HepG2 (cell line): ENCODE data around the gene NYAP2. TPM values are rescaled to one million over a fixed set of nuclear protein-coding genes. Genes with fewer than 3 reads are reported as not detected.

ENCODE experiments used
- ATAC-seq: fragments of 200-7000 bp; cut with Tn5 transposase; 3 replicates; pipeline ENCODE4 v1.9.1; 2020; ENCODE audit warnings: mild to moderate bottlenecking, moderate library complexity
- BruUV-seq: library from RNA; stranded (reverse); fragments of 400-500 nt; replicated peaks from 2 replicates; lab custom pipeline; 2021; lab: Mats Ljungman, UMichigan
- CTCF ChIA-PET: fragments of 300-600 bp; formaldehyde crosslinking; extraction: SDS; loops from one replicate; lab custom pipeline; 2021; ENCODE audit warnings: low total read pairs, inconsistent platforms, low intra/inter-chr PET ratio; lab: Yijun Ruan, JAX
- POLR2A ChIA-PET: fragments of 350-600 bp; sonication (Branson Sonifier 250); formaldehyde crosslinking; loops from one replicate; lab custom pipeline; 2020; ENCODE audit warnings: antibody characterized with exemption, inconsistent platforms; lab: Yijun Ruan, JAX
- DNase-seq: peaks from one replicate; pipeline ENCODE4 v3.0.0-alpha.2; 2015; ENCODE audit warnings: low spot score
- FAIRE-seq: peaks from 3 replicates; lab custom pipeline; 2011; peaks lifted over from hg19 to GRCh38; lab: Jason Lieb, UNC
- H2AFZ ChIP-seq: one replicate; pipeline ENCODE4 v1.6.1; 2011; ENCODE audit warnings: low read length, inconsistent platforms
- H3K27ac ChIP-seq: fragments of 300-600 bp; 3 replicates; pipeline ENCODE4 v1.8.0; 2011; ENCODE audit warnings: mixed run types, mild to moderate bottlenecking, mixed read lengths, low read length, inconsistent platforms; ENCODE audit not compliant: insufficient read depth; ENCODE audit errors: extremely low read length
- H3K27me3 ChIP-seq, 2 experiments: fragments of 200-600 bp in 1 of 2; 2 replicates in 1 of 2; 3 replicates in 1 of 2; pipeline versions ENCODE4 v1.6.0 to v1.8.0; 2011; ENCODE audit warnings: low read length in 2 of 2, mild to moderate bottlenecking in 2 of 2, moderate library complexity in 2 of 2, inconsistent platforms in 1 of 2; ENCODE audit not compliant: insufficient read depth in 2 of 2, control insufficient read depth in 1 of 2
- H3K36me3 ChIP-seq, 2 experiments: fragments of 200-600 bp in 1 of 2; replicated peaks in 1 of 2; 2 replicates in 1 of 2; 3 replicates in 1 of 2; pipeline versions ENCODE4 v1.5.1 to v1.8.0; 2011; ENCODE audit warnings: low read length in 2 of 2, inconsistent platforms in 1 of 2; ENCODE audit not compliant: insufficient read depth in 2 of 2, control insufficient read depth in 1 of 2
- H3K4me1 ChIP-seq: 2 replicates; pipeline ENCODE4 v1.5.1; 2012; ENCODE audit warnings: low read length, inconsistent platforms; ENCODE audit not compliant: insufficient read depth
- H3K4me2 ChIP-seq: 2 replicates; pipeline ENCODE4 v1.6.0; 2011; ENCODE audit warnings: low read depth, low read length, inconsistent platforms
- H3K4me3 ChIP-seq, 3 experiments: fragments of 200-600 bp in 1 of 3; sonication (generic), shearing (Covaris generic) in 1 of 3; replicated peaks in 1 of 3; 2 replicates each; pipeline ENCODE4 v1.5.1; 2011 to 2016; ENCODE audit warnings: low read length in 3 of 3, inconsistent platforms in 2 of 3, low read depth in 2 of 3, mild to moderate bottlenecking in 2 of 3, control low read depth in 1 of 3, mixed read lengths in 1 of 3; ENCODE audit not compliant: insufficient read depth in 1 of 3
- H3K79me2 ChIP-seq: one replicate; pipeline ENCODE4 v1.6.1; 2011; ENCODE audit warnings: low read length, inconsistent platforms; ENCODE audit not compliant: insufficient read depth
- H3K9ac ChIP-seq: 2 replicates; pipeline ENCODE4 v1.6.0; 2011; ENCODE audit warnings: mild to moderate bottlenecking, low read depth, low read length, inconsistent platforms; ENCODE audit not compliant: insufficient read depth
- H3K9me3 ChIP-seq: 2 replicates; pipeline ENCODE4 v1.5.1; 2012; ENCODE audit warnings: mild to moderate bottlenecking, low read length
- H4K20me1 ChIP-seq: 2 replicates; pipeline ENCODE4 v1.6.0; 2011; ENCODE audit warnings: inconsistent platforms, mild to moderate bottlenecking, low read length, moderate library complexity; ENCODE audit not compliant: insufficient read depth
- FOXK1 ChIP-seq: sonication (generic); formaldehyde crosslinking; IDR thresholded peaks from 2 replicates; pipeline ENCODE4 v1.4.0; 2020; ENCODE audit warnings: low read depth, missing genetic modification reagents, borderline replicate concordance
- FOXO1 ChIP-seq: sonication (generic); formaldehyde crosslinking; IDR thresholded peaks from 2 replicates; pipeline ENCODE4 v1.4.0; 2020; ENCODE audit warnings: missing genetic modification reagents
- HMG20B ChIP-seq: conservative IDR thresholded peaks from 2 replicates; pipeline ENCODE4 v1.6.1; 2016; ENCODE audit warnings: missing genetic modification reagents, missing compliant biosample characterization
- MAX ChIP-seq: IDR thresholded peaks from 2 replicates; pipeline ENCODE4 v1.6.1; 2012; ENCODE audit warnings: inconsistent platforms
- MAZ ChIP-seq, 2 experiments: sonication (generic) in 1 of 2; formaldehyde crosslinking in 1 of 2; IDR thresholded peaks; 2 replicates each; pipeline versions ENCODE4 v1.5.0 to v1.6.1; 2012 to 2020; ENCODE audit warnings: low read depth in 2 of 2, mild to moderate bottlenecking in 2 of 2, borderline replicate concordance in 1 of 2, improper control_type of control experiment in 1 of 2, low read length in 1 of 2, missing genetic modification reagents in 1 of 2, moderate library complexity in 1 of 2
- PHF5A ChIP-seq: IDR thresholded peaks from one replicate; pipeline ENCODE4 v1.6.1; 2018; ENCODE audit warnings: low read depth, missing genetic modification reagents; ENCODE audit not compliant: unreplicated experiment
- SMARCE1 ChIP-seq: fragments of 450-650 bp; IDR thresholded peaks from 2 replicates; pipeline ENCODE4 v1.6.1; 2017; ENCODE audit warnings: borderline replicate concordance
- SMC3 ChIP-seq: IDR thresholded peaks from 2 replicates; pipeline ENCODE4 v1.6.1; 2011; ENCODE audit warnings: low read length, improper control_type of control experiment
- SNAPC2 ChIP-seq: sonication (generic); formaldehyde crosslinking; IDR thresholded peaks from 2 replicates; pipeline ENCODE4 v1.8.1; 2022; ENCODE audit warnings: mild to moderate bottlenecking, missing genetic modification reagents
- TARDBP ChIP-seq: sonication (generic); formaldehyde crosslinking; IDR thresholded peaks from 2 replicates; pipeline ENCODE4 v1.8.0; 2022; ENCODE audit warnings: mild to moderate bottlenecking, missing genetic modification reagents
- TOPORS ChIP-seq: sonication (generic); formaldehyde crosslinking; IDR thresholded peaks from 2 replicates; pipeline ENCODE4 v1.8.0; 2023; ENCODE audit warnings: mild to moderate bottlenecking, missing genetic modification reagents
- ZBTB3 ChIP-seq: sonication (generic); formaldehyde crosslinking; IDR thresholded peaks from 2 replicates; pipeline ENCODE4 v1.4.0; 2020; ENCODE audit warnings: low read depth, mild to moderate bottlenecking, moderate library complexity, missing genetic modification reagents, borderline replicate concordance
- ZMAT3 ChIP-seq: sonication (generic); formaldehyde crosslinking; conservative IDR thresholded peaks from 2 replicates; pipeline ENCODE4 v1.7.0; 2021; ENCODE audit warnings: missing genetic modification reagents
- ZNF383 ChIP-seq: sonication (generic); formaldehyde crosslinking; IDR thresholded peaks from 2 replicates; pipeline ENCODE4 v1.4.0; 2020; ENCODE audit warnings: missing genetic modification reagents, mild to moderate bottlenecking, borderline replicate concordance
- ZNF432 ChIP-seq: sonication (generic); formaldehyde crosslinking; IDR thresholded peaks from 2 replicates; pipeline ENCODE4 v1.5.0; 2020; ENCODE audit warnings: missing genetic modification reagents, mild to moderate bottlenecking, borderline replicate concordance
- ZNF556 ChIP-seq: sonication (generic); formaldehyde crosslinking; IDR thresholded peaks from 2 replicates; pipeline ENCODE4 v1.4.0; 2020; ENCODE audit warnings: mild to moderate bottlenecking, missing genetic modification reagents, borderline replicate concordance
- ZNF770 ChIP-seq: sonication (generic); formaldehyde crosslinking; IDR thresholded peaks from 2 replicates; pipeline ENCODE4 v1.5.0; 2020; ENCODE audit warnings: mild to moderate bottlenecking, missing genetic modification reagents
- WGBS: methylation state at CpG from one replicate; pipeline ENCODE4 v1.1.6; 2017; ENCODE audit warnings: low lambda C conversion rate; 5-methylcytosine and 5-hydroxymethylcytosine counted together
- in situ Hi-C: cut with HindIII; loops from 2 replicates; pipeline ENCODE4 v1.10.0; 2017; ENCODE audit warnings: low pct_unique_long_range_greater_than_20kb; ENCODE audit not compliant: extremely low pct_ligation_motif_present
- intact Hi-C: fragments of 100-400 bp; cut with micrococcal nuclease; formaldehyde crosslinking; loops from one replicate; pipeline ENCODE4 v1.10.0; 2022; ENCODE audit not compliant: unreplicated experiment
- polyA plus RNA-seq, 8 experiments: library from polyadenylated mRNA; depleted of rRNA in 3 of 8; stranded (reverse) in 7 of 8; unstranded in 1 of 8; fragments of >200 nt; fragmentation: Illumina TruSeq in 4 of 8; extraction: Trizol in 4 of 8; gene quantifications; 2 replicates each; pipeline versions ENCODE4 v1.2.1 to v1.2.3, GENCODE V29; 2011 to 2016; ENCODE audit warnings: low read depth in 4 of 8, missing spikeins in 1 of 8, mixed read lengths in 1 of 8; ENCODE audit not compliant: insufficient read depth in 1 of 8
- total RNA-seq, 5 experiments: library from RNA; depleted of rRNA; stranded (reverse); fragments of >200 nt; fragmentation: Illumina TruSeq; extraction: Trizol; gene quantifications; 2 replicates each; pipeline ENCODE4 v1.2.3, GENCODE V29; 2016; ENCODE audit warnings: low read depth in 1 of 5

NYAP2 gene
- total and polyA plus RNA-seq, 2 of the 13 experiments (the other 11 are each of a cell fraction or from before 2014, with no cell fraction given) = not detected

GRCh38 chr2:225429717-225430116 is 30.2 kb downstream of the NYAP2 start:
- Histone ChIP-seq H3K9ac (no peak overlapping the region), H3K27me3 (no peaks in the 10 kb centered on the region), H3K9me3 (no peaks in the 10 kb centered on the region), H3K36me3 (no peaks in the 10 kb centered on the region), H3K4me2 (no peak overlapping the region), H2AFZ (no peak overlapping the region), H3K79me2 (no peaks in the 10 kb centered on the region), H4K20me1 (no peaks in the 10 kb centered on the region), H3K4me3 (no peak overlapping the region), H3K4me1 (no peaks in the 10 kb centered on the region), H3K27ac (no peak overlapping the region)
- intact Hi-C loops (no loop called here), in situ Hi-C loops (no loop called here)
- no peak for FAIRE-seq
- no TSS peak for BruUV-seq
- ChIA-PET POLR2A (no interaction called here), CTCF (no interaction called here)
- no peak for DNase-seq
- no peak for TF ChIP-seq TOPORS (CRISPR knock-in tag)
- ATAC-seq = no peak
- WGBS = 10% methylated on average over 4 of the region's 4 CpGs

GRCh38 chr2:225431105-225431863 is 31.8 kb downstream of the NYAP2 start:
- in situ Hi-C loops = no loop called here
- TF ChIP-seq ZNF383 (CRISPR knock-in tag) (no peak), FOXO1 (no peak), SNAPC2 (no peak), MAZ (IDR thresholded peaks at IDR 0.05; ENCODE audit: borderline replicate concordance, low read depth, low read length) (no peak), MAZ (CRISPR knock-in tag; IDR thresholded peaks at IDR 0.05; ENCODE audit: low read depth) (no peak), FOXK1 (no peak), ZNF432 (CRISPR knock-in tag) (no peak), HMG20B (CRISPR knock-in tag) (no peak), PHF5A (CRISPR knock-in tag) (no peak), SMARCE1 (no peak), ZBTB3 (CRISPR knock-in tag) (no peak), ZMAT3 (CRISPR knock-in tag) (no peak), SMC3 (no peak), MAX (no peak), ZNF770 (CRISPR knock-in tag) (no peak), TARDBP (CRISPR knock-in tag) (no peak), ZNF556 (CRISPR knock-in tag) (no peak)

More at GRCh38 chr2:225431105-225431863, 31.8 kb downstream of the NYAP2 start:
- H3K79me2 ChIP-seq = no peaks in the 10 kb centered on the region
- intact Hi-C loops = no loop called here
- no TSS peak for BruUV-seq
- DNase-seq (no peak), ATAC-seq (no peak), FAIRE-seq (no peak)
- WGBS = 16% methylated on average over 5 of the region's 5 CpGs
- H3K4me3 ChIP-seq = no peak overlapping the region
- H3K36me3 ChIP-seq = no peaks in the 10 kb centered on the region
- no peak overlapping the region for H3K27ac ChIP-seq
- H3K9ac ChIP-seq = no peak overlapping the region
- no peaks in the 10 kb centered on the region for H3K4me1 ChIP-seq
- ChIA-PET CTCF (no interaction called here), POLR2A (no interaction called here)
- no peaks in the 10 kb centered on the region for H4K20me1 ChIP-seq
- no peak overlapping the region for H3K4me2 ChIP-seq
- H3K9me3 ChIP-seq = no peaks in the 10 kb centered on the region
- H2AFZ ChIP-seq = no peak overlapping the region
- no peaks in the 10 kb centered on the region for H3K27me3 ChIP-seq
